Stimulated activated naive CD4-positive, alpha-beta T cell treated with Interleukin-2 at 50 U/mL for 16 hours (primary cell): ENCODE measurements around the gene TBC1D25.

Source experiments
- DNase-seq: peaks from one replicate; lab custom pipeline; 2025; lab: John Stamatoyannopoulos, UW

Gene TBC1D25

GRCh38 chrX:48604701-48605100, 65.2 kb downstream of the TBC1D25 start:
- DNase-seq, result no peak

GRCh38 chrX:48606091-48606490, 66.6 kb downstream of the TBC1D25 start:
- no peak for DNase-seq

DNA sequence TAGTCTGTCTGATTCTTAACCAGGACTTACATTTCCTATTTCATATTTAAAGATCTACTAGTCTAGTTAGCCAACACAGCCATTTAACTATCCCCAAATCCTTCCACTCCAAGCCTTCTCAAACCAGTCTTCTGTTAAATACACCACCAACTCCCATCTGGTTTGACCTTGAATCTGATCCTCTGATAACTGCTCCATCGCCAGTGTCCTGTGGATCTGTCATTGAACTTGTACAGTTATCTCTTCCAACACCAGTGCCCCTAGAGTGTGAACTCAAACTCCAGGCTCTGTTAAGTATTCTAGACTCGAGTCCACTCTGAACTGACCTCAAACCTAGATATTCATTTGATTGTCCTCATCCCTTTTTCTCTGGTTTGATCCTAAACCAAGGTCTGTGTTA, 72.2 kb downstream of the TBC1D25 start:
- no peak for DNase-seq
